Hepatocyte (in vitro differentiated cells): Measurements from ENCODE around the gene PTPN5. TPM values are rescaled to one million over a fixed set of nuclear protein-coding genes. Genes with fewer than 3 reads are reported as not detected.
"Not testable (repeated sequence)": the region's sequence is repeated elsewhere in the genome, so short reads cannot be mapped to it uniquely, and the experiment has no call there.

Experiments
- DNase-seq: peaks from one replicate; pipeline ENCODE4 v3.0.0-alpha.2; 2016; ENCODE audit warnings: low spot score
- H2AFZ ChIP-seq: fragments of 200-600 bp; sonication (generic); 2 replicates; pipeline ENCODE4 v1.6.0; 2016; ENCODE audit warnings: antibody characterized with exemption, mild to moderate bottlenecking
- H3K27ac ChIP-seq: fragments of 200-600 bp; sonication (generic); 2 replicates; pipeline ENCODE4 v1.5.1; 2016; ENCODE audit warnings: mild to moderate bottlenecking
- H3K27me3 ChIP-seq: fragments of 200-600 bp; sonication (generic); 2 replicates; pipeline ENCODE4 v1.6.1; 2016
- H3K36me3 ChIP-seq: fragments of 200-600 bp; sonication (generic); replicated peaks from 2 replicates; pipeline ENCODE4 v1.5.1; 2016; ENCODE audit warnings: low read depth; ENCODE audit not compliant: insufficient read depth
- H3K4me1 ChIP-seq: fragments of 200-600 bp; sonication (generic); 2 replicates; pipeline ENCODE4 v1.5.1; 2016; ENCODE audit warnings: mild to moderate bottlenecking, moderate library complexity; ENCODE audit not compliant: insufficient read depth
- H3K4me2 ChIP-seq: fragments of 200-600 bp; sonication (generic); 2 replicates; pipeline ENCODE4 v1.6.0; 2016
- H3K4me3 ChIP-seq: fragments of 200-600 bp; sonication (generic); 2 replicates; pipeline ENCODE4 v1.5.1; 2016; ENCODE audit warnings: mild to moderate bottlenecking
- H3K79me2 ChIP-seq: fragments of 200-600 bp; sonication (generic); 2 replicates; pipeline ENCODE4 v1.6.0; 2017; ENCODE audit warnings: mild to moderate bottlenecking
- H3K9me2 ChIP-seq: fragments of 200-600 bp; sonication (generic); replicated peaks from 2 replicates; pipeline ENCODE4 v1.6.0; 2017; ENCODE audit warnings: mild to moderate bottlenecking; ENCODE audit not compliant: insufficient read depth
- H3K9me3 ChIP-seq: fragments of 200-600 bp; sonication (generic); 2 replicates; pipeline ENCODE4 v1.5.1; 2016; ENCODE audit warnings: low read depth, mild to moderate bottlenecking
- H4K20me1 ChIP-seq: fragments of 200-600 bp; sonication (generic); 2 replicates; pipeline ENCODE4 v1.6.0; 2016; ENCODE audit warnings: mild to moderate bottlenecking; ENCODE audit not compliant: insufficient read depth, poor library complexity, severe bottlenecking
- CTCF ChIP-seq: fragments of 200-600 bp; sonication (generic); IDR thresholded peaks from 2 replicates; pipeline ENCODE4 v1.5.1; 2016; ENCODE audit warnings: antibody characterized with exemption, mild to moderate bottlenecking; ENCODE audit not compliant: poor library complexity
- EZH2 ChIP-seq: fragments of 200-600 bp; sonication (generic); IDR thresholded peaks from 2 replicates; pipeline ENCODE4 v1.6.1; 2016; ENCODE audit warnings: antibody characterized with exemption, mild to moderate bottlenecking, borderline replicate concordance
- EZH2phosphoT487 ChIP-seq: fragments of 200-600 bp; sonication (generic); IDR thresholded peaks from one replicate; pipeline ENCODE4 v1.6.1; 2018; ENCODE audit warnings: antibody characterized with exemption, mild to moderate bottlenecking, low read depth, moderate library complexity; ENCODE audit not compliant: unreplicated experiment, severe bottlenecking
- WGBS: methylation state at CpG from one replicate; pipeline ENCODE4 v1.1.6; 2016; ENCODE audit warnings: low lambda C conversion rate; ENCODE audit errors: missing lambda C conversion rate; 5-methylcytosine and 5-hydroxymethylcytosine counted together
- polyA plus RNA-seq: library from polyadenylated mRNA; unstranded; fragments of >200 nt; fragmentation: Nextera tagmentation; extraction: Ambion mirVana; gene quantifications from 2 replicates; pipeline ENCODE4 v1.2.1, GENCODE V29; 2016
- total RNA-seq: library from RNA; depleted of rRNA; stranded (reverse); fragments of >200 nt; gene quantifications from 2 replicates; pipeline ENCODE4 v1.2.3, GENCODE V29; 2014

PTPN5 gene
- total and polyA plus RNA-seq, 2 experiments from 2014 or later, result 0.22 to 0.90 TPM

GRCh38 chr11:18692941-18693760, 98.4 kb downstream of the PTPN5 start:
- Histone ChIP-seq H3K4me1 (no peaks in the 10 kb centered on the region), H3K4me2 (no peak overlapping the region), H3K27me3 (no peaks in the 10 kb centered on the region), H3K79me2 (no peaks in the 10 kb centered on the region), H3K4me3 (no peak overlapping the region), H2AFZ (no peak overlapping the region), H3K9me2 (no peaks in the 10 kb centered on the region), H3K27ac (no peak overlapping the region), H3K36me3 (no peaks in the 10 kb centered on the region), H3K9me3 (no peaks in the 10 kb centered on the region), H4K20me1 (no peaks in the 10 kb centered on the region)
- TF ChIP-seq EZH2phosphoT487, result no peak
- no peak for DNase-seq
- whole genome bisulfite sequencing, result 81% methylated on average over 9 of the region's 9 CpGs

DNA sequence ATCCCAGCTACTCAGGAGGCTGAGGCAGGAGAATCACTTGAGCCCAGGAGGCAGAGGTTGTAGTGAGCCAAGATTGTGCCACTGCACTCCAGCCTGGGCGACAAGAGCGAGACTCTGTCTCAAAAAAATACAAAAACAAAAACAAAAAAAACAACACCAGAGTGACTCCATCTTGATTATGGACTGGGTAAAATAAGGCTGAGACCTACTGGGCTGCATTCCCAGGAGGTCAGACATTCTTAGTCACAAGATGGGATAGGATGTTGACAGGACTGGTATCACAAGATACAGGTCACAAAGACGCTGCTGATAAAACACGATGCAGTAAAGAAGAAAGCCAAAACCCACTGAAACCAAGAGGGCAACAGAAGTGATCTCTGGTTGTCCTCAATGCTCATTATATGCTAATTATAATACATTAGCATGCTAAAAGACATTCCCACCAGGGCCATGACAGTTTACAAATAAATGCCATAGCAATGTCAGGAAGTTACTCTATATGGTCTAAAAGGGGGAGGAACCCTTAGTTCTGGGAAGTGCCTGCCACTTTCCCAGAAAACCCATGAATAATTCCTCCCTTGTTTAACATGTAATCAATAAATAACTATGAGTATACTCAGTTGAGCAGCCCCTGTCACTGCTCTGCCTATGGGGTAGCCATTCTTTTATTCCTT, 100.0 kb downstream of the PTPN5 start:
- not testable (repeated sequence) for H3K27ac ChIP-seq, H2AFZ ChIP-seq, H3K27me3 ChIP-seq, H3K9me3 ChIP-seq, H3K9me2 ChIP-seq, H3K4me2 ChIP-seq, H4K20me1 ChIP-seq, H3K4me3 ChIP-seq, H3K36me3 ChIP-seq, H3K4me1 ChIP-seq, DNase-seq, H3K79me2 ChIP-seq
- WGBS, result 65% methylated on average over 4 of the region's 4 CpGs

DNA sequence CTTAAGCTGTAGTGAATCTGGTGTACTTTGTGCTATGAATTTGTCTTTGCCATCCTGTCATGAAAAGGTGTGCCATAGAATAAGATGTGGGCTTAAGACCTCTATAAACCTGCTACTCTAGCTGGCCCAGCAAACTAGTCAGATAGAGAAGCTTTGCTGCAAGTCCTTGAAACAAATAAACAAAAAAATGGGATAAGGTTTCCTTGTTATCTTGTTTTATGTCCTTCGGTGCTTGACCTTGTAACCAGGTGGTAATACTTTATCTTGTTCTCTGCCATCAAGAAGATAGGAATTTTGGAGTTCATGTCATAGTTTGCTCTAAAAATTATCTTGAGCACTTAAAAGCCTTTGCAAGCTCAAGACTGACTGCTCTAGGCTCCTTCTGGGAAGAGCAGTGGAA, 107.3 kb downstream of the PTPN5 start:
- Histone ChIP-seq H3K4me3 (no peak overlapping the region), H3K27me3 (no peaks in the 10 kb centered on the region), H3K27ac (no peak overlapping the region), H3K4me2 (no peak overlapping the region), H2AFZ (no peak overlapping the region), H3K4me1 (no peaks in the 10 kb centered on the region), H3K9me2 (no peaks in the 10 kb centered on the region), H3K9me3 (no peaks in the 10 kb centered on the region), H3K36me3 (no peaks in the 10 kb centered on the region), H4K20me1 (no peaks in the 10 kb centered on the region), H3K79me2 (no peaks in the 10 kb centered on the region)
- TF ChIP-seq EZH2, result no peak
- no peak for TF ChIP-seq CTCF
- TF ChIP-seq EZH2phosphoT487, result no peak
- 30% methylated on average over 1 of the region's 1 CpG for WGBS
- DNase-seq, result no peak

- 95% methylated on average over 3 of the region's 3 CpGs for WGBS
Measured at GRCh38 chr11:18682466-18682865, 109.1 kb downstream of the PTPN5 start.

GRCh38 chr11:18681949-18682348, 109.6 kb downstream of the PTPN5 start:
- WGBS, result 74% methylated on average over 1 of the region's 1 CpG
- H3K4me3 ChIP-seq, H2AFZ ChIP-seq: not testable (repeated sequence)

More at GRCh38 chr11:18682466-18682865, 109.1 kb downstream of the PTPN5 start:
- TF ChIP-seq EZH2, result no peak
- TF ChIP-seq EZH2phosphoT487, result no peak
- no peak for TF ChIP-seq CTCF
- Histone ChIP-seq H3K4me1 (no peaks in the 10 kb centered on the region), H3K27ac (no peak overlapping the region), H3K4me2 (no peak overlapping the region), H3K9me2 (no peaks in the 10 kb centered on the region), H3K79me2 (no peaks in the 10 kb centered on the region), H3K36me3 (no peaks in the 10 kb centered on the region), H2AFZ (no peak overlapping the region), H3K27me3 (no peaks in the 10 kb centered on the region), H3K9me3 (no peaks in the 10 kb centered on the region), H3K4me3 (no peak overlapping the region), H4K20me1 (no peaks in the 10 kb centered on the region)
- DNase-seq, result no peak

More at GRCh38 chr11:18681949-18682348, 109.6 kb downstream of the PTPN5 start:
- H3K4me2 ChIP-seq, H3K27me3 ChIP-seq, H3K9me2 ChIP-seq, H4K20me1 ChIP-seq, DNase-seq, H3K36me3 ChIP-seq, H3K4me1 ChIP-seq, H3K79me2 ChIP-seq, H3K9me3 ChIP-seq, H3K27ac ChIP-seq: not testable (repeated sequence)
